ENCODE measurements around the gene A1BG.

DNA sequence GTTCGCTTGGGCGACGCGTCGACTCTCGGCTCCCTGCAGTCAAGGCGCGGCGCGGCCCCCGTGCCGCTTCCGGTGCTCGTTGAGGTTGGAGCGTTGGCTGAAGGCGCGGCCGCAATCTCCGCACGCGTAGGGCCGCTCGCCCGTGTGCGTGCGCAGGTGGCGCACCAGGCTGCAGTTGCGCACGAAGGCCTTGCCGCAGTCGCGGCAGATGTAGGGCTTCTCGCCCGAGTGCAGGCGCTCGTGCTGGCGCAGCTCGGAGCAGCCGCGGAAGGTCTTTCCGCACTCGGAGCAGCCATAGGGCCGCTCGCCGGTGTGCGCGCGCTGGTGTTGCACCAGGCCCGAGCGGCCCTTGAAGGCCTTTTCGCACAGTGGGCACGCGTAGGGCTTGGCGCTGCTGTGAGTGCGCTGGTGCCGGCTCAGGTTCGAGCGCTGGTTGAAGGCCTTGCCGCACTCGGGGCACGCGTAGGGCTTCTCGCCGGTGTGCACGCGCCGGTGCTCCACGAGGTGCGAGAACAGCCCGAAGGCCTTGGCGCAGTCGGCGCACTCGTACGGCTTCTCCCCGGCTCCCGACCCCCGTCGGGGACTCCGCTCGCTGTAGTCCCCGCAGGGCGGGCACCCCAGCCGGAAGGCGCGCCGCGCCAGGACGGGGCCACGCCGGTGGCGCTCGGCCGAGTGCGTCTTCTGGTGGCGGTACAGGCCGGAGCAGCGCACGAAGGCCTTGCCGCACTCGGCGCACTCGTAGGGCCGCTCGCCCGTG lies 14.6 kb upstream of the A1BG start:
- TF ChIP-seq, protein P1, sequence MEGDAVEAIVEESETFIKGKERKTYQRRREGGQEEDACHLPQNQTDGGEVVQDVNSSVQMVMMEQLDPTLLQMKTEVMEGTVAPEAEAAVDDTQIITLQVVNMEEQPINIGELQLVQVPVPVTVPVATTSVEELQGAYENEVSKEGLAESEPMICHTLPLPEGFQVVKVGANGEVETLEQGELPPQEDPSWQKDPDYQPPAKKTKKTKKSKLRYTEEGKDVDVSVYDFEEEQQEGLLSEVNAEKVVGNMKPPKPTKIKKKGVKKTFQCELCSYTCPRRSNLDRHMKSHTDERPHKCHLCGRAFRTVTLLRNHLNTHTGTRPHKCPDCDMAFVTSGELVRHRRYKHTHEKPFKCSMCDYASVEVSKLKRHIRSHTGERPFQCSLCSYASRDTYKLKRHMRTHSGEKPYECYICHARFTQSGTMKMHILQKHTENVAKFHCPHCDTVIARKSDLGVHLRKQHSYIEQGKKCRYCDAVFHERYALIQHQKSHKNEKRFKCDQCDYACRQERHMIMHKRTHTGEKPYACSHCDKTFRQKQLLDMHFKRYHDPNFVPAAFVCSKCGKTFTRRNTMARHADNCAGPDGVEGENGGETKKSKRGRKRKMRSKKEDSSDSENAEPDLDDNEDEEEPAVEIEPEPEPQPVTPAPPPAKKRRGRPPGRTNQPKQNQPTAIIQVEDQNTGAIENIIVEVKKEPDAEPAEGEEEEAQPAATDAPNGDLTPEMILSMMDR (conservative IDR thresholded peaks at IDR 0.05), result no peak
- no peak for TF ChIP-seq ZFX (IDR thresholded peaks at IDR 0.05)
